Body of pancreas (tissue), 4 donors: ENCODE measurements around the gene CEP95. TPM values are rescaled to one million over a fixed set of nuclear protein-coding genes. Genes with fewer than 3 reads are reported as not detected.

Experiments used
- ATAC-seq: fragments of 150-250 bp; one replicate; pipeline ENCODE4 v1.9.1; 2016
- DNase-seq, 4 donors: peaks; one replicate each; pipeline ENCODE4 v3.0.0-alpha.2; 2019
- H3K27ac ChIP-seq, 4 donors: fragments of 200-600 bp; sonication (generic); 1 replicate in 3 of 4; 2 replicates in 1 of 4; pipeline versions ENCODE4 v1.5.1 to v1.6.1; 2016 to 2019; ENCODE audit warnings: mild to moderate bottlenecking in 1 of 4, mixed read lengths in 1 of 4, moderate library complexity in 1 of 4
- H3K27me3 ChIP-seq, 2 donors: fragments of 200-600 bp; sonication (generic); one replicate each; pipeline ENCODE4 v1.6.0; 2016; ENCODE audit warnings: mild to moderate bottlenecking in 1 of 2
- H3K36me3 ChIP-seq, 2 donors: fragments of 200-600 bp; sonication (generic); replicated peaks in 1 of 2; 2 replicates each; pipeline ENCODE4 v1.5.1; 2016; ENCODE audit warnings: low read depth in 2 of 2; ENCODE audit not compliant: insufficient read depth in 1 of 2
- H3K4me1 ChIP-seq: fragments of 200-600 bp; sonication (generic); one replicate; pipeline ENCODE4 v1.6.0; 2016
- H3K4me3 ChIP-seq, 2 donors: fragments of 200-600 bp; sonication (generic); 1 replicate in 1 of 2; 2 replicates in 1 of 2; pipeline ENCODE4 v1.5.1; 2016 to 2019
- H3K9me3 ChIP-seq, 3 donors: fragments of 200-600 bp; sonication (generic); 1 replicate in 2 of 3; 2 replicates in 1 of 3; pipeline ENCODE4 v1.5.1; 2016
- POLR2A ChIP-seq, 3 donors: fragments of 450-650 bp; IDR thresholded peaks; one replicate each; pipeline ENCODE4 v1.6.1; 2016; ENCODE audit warnings: antibody characterized with exemption in 3 of 3, mild to moderate bottlenecking in 2 of 3
- WGBS, 2 donors: methylation state at CpG; one replicate each; pipeline ENCODE4 v1.1.5; 2017; 5-methylcytosine and 5-hydroxymethylcytosine counted together
- intact Hi-C: fragments of 100-400 bp; cut with DNase I; formaldehyde crosslinking; loops from one replicate; pipeline ENCODE4 v1.15.1; 2023
- total RNA-seq, 2 donors: library from RNA; depleted of rRNA; stranded (reverse); fragments of >200 nt; gene quantifications; one replicate each; pipeline ENCODE4 v1.1.0, GENCODE V29; 2016
- TF ChIP-seq, protein P1 (sequence below), 7 experiments: fragments of 450-650 bp in 4 of 7; fragments of 200-600 bp in 3 of 7; sonication (generic) in 3 of 7; IDR thresholded peaks; one replicate each; pipeline ENCODE4 v1.5.1; 2016 to 2019; ENCODE audit warnings: antibody characterized with exemption in 7 of 7

Gene CEP95
- total RNA-seq, 2 donors from 2014 or later: 18.5 to 39.7 TPM

DNA sequence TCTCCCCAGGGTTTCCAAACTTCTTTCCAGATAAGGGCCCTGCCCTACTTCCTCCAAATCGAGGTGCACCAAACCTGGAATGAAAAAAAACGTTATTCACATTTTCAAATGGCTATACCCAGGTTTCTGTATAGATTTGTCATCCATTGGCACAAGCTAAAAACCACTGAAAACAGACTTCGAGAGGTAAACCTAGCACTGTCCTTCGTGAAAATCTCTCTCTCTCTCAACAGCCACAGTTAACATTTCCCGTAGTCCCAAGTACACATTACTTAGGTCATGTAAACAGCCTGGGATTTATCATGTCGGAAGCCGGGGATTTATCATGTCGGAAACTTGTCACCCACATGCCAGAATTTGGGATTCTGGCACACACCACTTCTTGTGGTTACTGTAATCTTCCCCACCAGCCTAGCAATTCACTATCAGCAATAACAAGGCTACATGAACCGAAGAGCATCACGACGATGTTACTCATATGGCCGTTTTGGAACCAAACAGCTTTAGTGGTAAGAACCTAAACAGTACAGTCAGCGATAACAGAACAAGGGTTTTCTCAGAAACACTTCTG lies 1.9 kb upstream of the CEP95 start:
- peak overlapping the region; percentile 62 to 71 for H3K4me3 ChIP-seq
- 1% methylated on average over 13 of the region's 13 CpGs for WGBS, 2 donors
- H3K36me3 ChIP-seq: peaks cover 22 to 39% of the 10 kb centered on the region in 2 donors
- intact Hi-C loops: no loop called here
- DNase-seq (peak in 2 of 4 donors; percentile 25 to 26), ATAC-seq (no peak)
- H3K9me3 ChIP-seq: no peaks in the 10 kb centered on the region
- no peak for TF ChIP-seq POLR2A (IDR thresholded peaks at IDR 0.05)
- TF ChIP-seq, protein P1, sequence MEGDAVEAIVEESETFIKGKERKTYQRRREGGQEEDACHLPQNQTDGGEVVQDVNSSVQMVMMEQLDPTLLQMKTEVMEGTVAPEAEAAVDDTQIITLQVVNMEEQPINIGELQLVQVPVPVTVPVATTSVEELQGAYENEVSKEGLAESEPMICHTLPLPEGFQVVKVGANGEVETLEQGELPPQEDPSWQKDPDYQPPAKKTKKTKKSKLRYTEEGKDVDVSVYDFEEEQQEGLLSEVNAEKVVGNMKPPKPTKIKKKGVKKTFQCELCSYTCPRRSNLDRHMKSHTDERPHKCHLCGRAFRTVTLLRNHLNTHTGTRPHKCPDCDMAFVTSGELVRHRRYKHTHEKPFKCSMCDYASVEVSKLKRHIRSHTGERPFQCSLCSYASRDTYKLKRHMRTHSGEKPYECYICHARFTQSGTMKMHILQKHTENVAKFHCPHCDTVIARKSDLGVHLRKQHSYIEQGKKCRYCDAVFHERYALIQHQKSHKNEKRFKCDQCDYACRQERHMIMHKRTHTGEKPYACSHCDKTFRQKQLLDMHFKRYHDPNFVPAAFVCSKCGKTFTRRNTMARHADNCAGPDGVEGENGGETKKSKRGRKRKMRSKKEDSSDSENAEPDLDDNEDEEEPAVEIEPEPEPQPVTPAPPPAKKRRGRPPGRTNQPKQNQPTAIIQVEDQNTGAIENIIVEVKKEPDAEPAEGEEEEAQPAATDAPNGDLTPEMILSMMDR (IDR thresholded peaks at IDR 0.05): no peak
- peaks cover 54% of the 10 kb centered on the region for H3K4me1 ChIP-seq
- no peaks in the 10 kb centered on the region for H3K27me3 ChIP-seq
- H3K27ac ChIP-seq: peak overlapping the region; percentile 100

DNA sequence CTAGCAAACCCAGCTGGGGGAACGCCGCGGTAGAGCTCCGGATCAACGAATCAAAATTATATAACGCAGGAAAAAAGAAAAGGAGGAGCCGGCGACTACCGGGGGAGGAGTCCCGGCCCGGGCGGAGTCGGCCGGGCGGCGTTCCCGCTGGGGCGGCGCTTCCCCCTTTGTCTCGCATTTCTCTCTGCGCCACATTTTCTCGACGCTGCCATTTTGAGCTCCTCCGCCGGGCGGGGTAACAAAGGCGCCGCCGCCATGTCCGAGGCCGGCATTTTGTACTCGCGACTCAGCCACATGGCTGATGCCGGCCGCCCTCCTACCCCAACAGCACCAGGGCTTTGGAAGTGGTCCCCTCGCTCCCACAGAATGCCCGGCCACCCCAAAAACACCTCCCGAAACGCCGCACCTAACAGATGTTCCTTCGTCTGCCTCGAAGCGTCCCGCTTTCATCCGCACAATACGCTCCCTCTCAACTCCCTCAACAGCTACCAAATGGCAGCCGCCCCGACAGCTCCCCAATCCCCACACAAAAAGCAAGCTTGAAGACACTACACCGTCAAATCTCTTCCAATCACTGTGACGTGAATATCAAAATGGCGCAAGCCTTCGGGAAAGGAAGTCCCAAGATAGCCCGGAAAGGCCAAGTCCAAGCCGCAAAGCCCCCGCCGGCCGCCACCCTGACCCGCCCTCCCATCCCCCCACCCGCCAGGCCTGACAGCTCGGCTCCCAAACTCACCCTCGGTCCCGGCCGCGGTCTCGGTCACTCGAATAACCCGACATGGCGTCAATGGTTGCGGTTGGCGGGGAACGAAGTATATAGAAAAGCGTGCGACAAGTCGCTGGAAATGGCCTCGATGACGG lies 1.2 kb upstream of the CEP95 start:
- Histone ChIP-seq H3K27ac (peak overlapping the region; percentile 100), H3K36me3 (peaks cover 15 to 34% of the 10 kb centered on the region in 2 donors)
- intact Hi-C loops: no loop called here

DNA sequence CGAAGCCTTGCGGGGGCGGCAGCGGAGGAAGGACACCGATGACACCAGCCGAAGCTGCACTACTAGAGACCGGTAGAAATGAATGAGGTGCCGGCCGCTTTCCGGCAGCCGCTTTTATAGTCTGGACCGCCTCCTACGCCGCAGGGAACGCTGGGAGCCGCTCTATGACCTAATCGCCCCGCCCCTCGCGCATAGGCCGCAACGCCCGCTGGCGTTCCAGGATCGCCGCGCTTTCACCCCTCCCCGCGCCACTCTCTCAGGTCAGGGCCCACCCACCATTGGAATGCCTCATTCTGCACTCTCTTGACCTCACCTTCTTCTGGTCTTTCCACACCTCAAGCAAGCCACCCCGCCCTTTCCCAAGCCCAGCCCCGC lies 589 bp upstream of the CEP95 start, which contains the start of gene DDX5:
TSS of gene DDX5 (minus strand) at position 89 of the 375 bp plus-strand sequence. CDS start 170 bp downstream, outside the sequence.
- no peaks in the 10 kb centered on the region for H3K9me3 ChIP-seq
- TF ChIP-seq, protein P1 (IDR thresholded peaks at IDR 0.05): peak in 1 of 7 experiments; percentile 2
- TF ChIP-seq POLR2A (IDR thresholded peaks at IDR 0.05): peak; percentile 99 to 100 (median 100)
- DNase-seq (peak; percentile 99), ATAC-seq (peak; percentile 82)
- intact Hi-C loops: no loop called here
- peaks cover 10 to 29% of the 10 kb centered on the region in 2 donors for H3K36me3 ChIP-seq
- WGBS, 2 donors: 0% methylated on average over 9 to 31 of the region's 31 CpGs
- peak within 1 kb of the TSS; percentile 62 to 71 for H3K4me3 ChIP-seq
- H3K27ac ChIP-seq: peak within 1 kb of the TSS; percentile 100
- peaks cover 47% of the 10 kb centered on the region for H3K4me1 ChIP-seq
- no peaks in the 10 kb centered on the region for H3K27me3 ChIP-seq

More for the DNA sequence above, 1.2 kb upstream of the CEP95 start:
- H3K4me3 ChIP-seq: peak overlapping the region; percentile 62 to 71
- DNase-seq (peak; percentile 93 to 95 (median 94)), ATAC-seq (peak; percentile 70)
- WGBS, 2 donors: 0% methylated on average over 24 to 76 of the region's 76 CpGs
- no peaks in the 10 kb centered on the region for H3K9me3 ChIP-seq
- no peaks in the 10 kb centered on the region for H3K27me3 ChIP-seq
- TF ChIP-seq POLR2A (IDR thresholded peaks at IDR 0.05): peak; percentile 30 to 59 (median 53)
- TF ChIP-seq, protein P1 (IDR thresholded peaks at IDR 0.05): peak in 2 of 7 experiments; percentile 8 to 18
- H3K4me1 ChIP-seq: peaks cover 47% of the 10 kb centered on the region

DNA sequence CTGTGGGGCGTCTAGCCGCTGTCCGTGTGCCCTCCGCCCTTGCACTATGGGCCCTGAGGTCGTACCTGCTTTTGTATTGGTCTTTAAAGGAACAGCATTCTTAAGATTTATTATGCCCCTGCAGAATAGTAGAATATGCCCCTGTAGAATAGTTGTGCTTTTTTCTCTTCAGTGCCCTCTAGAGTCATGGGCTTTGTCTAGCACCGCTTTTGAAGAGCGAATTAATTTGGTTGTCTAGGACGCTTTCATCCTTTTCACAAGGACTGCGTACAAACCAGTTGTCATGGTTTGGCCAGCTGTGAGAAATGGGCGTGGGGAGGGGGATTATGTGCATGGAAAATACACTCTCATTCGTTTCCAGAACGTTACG lies 621 bp downstream of the CEP95 start:
- whole genome bisulfite sequencing, 2 donors: 0% methylated on average over 13 of the region's 13 CpGs
- Histone ChIP-seq H3K27ac (peak overlapping the region; percentile 100), H3K4me3 (peak overlapping the region; percentile 62 to 71), H3K36me3 (peaks cover 5 to 25% of the 10 kb centered on the region in 2 donors), H3K4me1 (peaks cover 37% of the 10 kb centered on the region), H3K27me3 (no peaks in the 10 kb centered on the region), H3K9me3 (no peaks in the 10 kb centered on the region)
- peak; percentile 13 for ATAC-seq
- intact Hi-C loops: no loop called here
- peak in 3 of 4 donors; percentile 20 to 43 (median 29) for DNase-seq
- TF ChIP-seq, protein P1 (IDR thresholded peaks at IDR 0.05): peak; percentile 12 to 53 (median 41)
- no peak for TF ChIP-seq POLR2A (IDR thresholded peaks at IDR 0.05)
